GM10847 (cell line): ENCODE data around the gene TICAM1.

Experiments
- POLR2A ChIP-seq: IDR thresholded peaks from 2 replicates; pipeline ENCODE4 v1.6.1; 2011; ENCODE audit not compliant: insufficient read length; ENCODE audit errors: extremely low read depth

TICAM1 gene

GRCh38 chr19:4831304-4831978 lies at the start of gene TICAM1:
TSS of gene TICAM1 (minus strand) at chr19:4831712. CDS start at chr19:4818377, 13,335 bp downstream.
- TF ChIP-seq POLR2A, result peak; percentile 69

GRCh38 chr19:4879041-4879440 lies 47.5 kb upstream of the TICAM1 start:
- TF ChIP-seq POLR2A, result no peak

- no peak for TF ChIP-seq POLR2A
Observed at GRCh38 chr19:4878491-4878968, 47.0 kb upstream of the TICAM1 start.

GRCh38 chr19:4877753-4878490 lies 46.4 kb upstream of the TICAM1 start:
- no peak for TF ChIP-seq POLR2A

GRCh38 chr19:4873930-4874329 lies 42.4 kb upstream of the TICAM1 start:
- no peak for TF ChIP-seq POLR2A

GRCh38 chr19:4871711-4872110 lies 40.2 kb upstream of the TICAM1 start:
- no peak for TF ChIP-seq POLR2A

- no peak for TF ChIP-seq POLR2A
Observed at GRCh38 chr19:4870025-4870700, 38.7 kb upstream of the TICAM1 start.

- no peak for TF ChIP-seq POLR2A
Observed at GRCh38 chr19:4868286-4868834, 36.8 kb upstream of the TICAM1 start.

- peak; percentile 29 for TF ChIP-seq POLR2A
Observed at GRCh38 chr19:4867534-4868285, 36.2 kb upstream of the TICAM1 start, which contains the start of gene PLIN3. TSS of gene PLIN3 (minus strand) at chr19:4867667. CDS start at chr19:4861394, 6,273 bp downstream.

- no peak for TF ChIP-seq POLR2A
Observed at GRCh38 chr19:4866595-4867424, 35.3 kb upstream of the TICAM1 start.

GRCh38 chr19:4861147-4861546 lies 29.6 kb upstream of the TICAM1 start:
- no peak for TF ChIP-seq POLR2A

GRCh38 chr19:4859697-4860096 lies 28.2 kb upstream of the TICAM1 start:
- TF ChIP-seq POLR2A, result no peak

- TF ChIP-seq POLR2A, result no peak
Observed at GRCh38 chr19:4852484-4852883, 21.0 kb upstream of the TICAM1 start.

- TF ChIP-seq POLR2A, result no peak
Observed at GRCh38 chr19:4851551-4852290, 20.2 kb upstream of the TICAM1 start.

GRCh38 chr19:4849019-4849418 lies 17.5 kb upstream of the TICAM1 start:
- TF ChIP-seq POLR2A, result no peak
